HG03159 (cell line): ENCODE data around the gene ARHGEF40.

Experiments used
- ATAC-seq: cut with Tn5 transposase; IDR thresholded peaks from one replicate; pipeline ENCODE4 v1.9.1; 2021; ENCODE audit warnings: mild to moderate bottlenecking, moderate library complexity; ENCODE audit not compliant: unreplicated experiment

Gene ARHGEF40

GRCh38 chr14:21058903-21059302 lies 11.2 kb upstream of the ARHGEF40 start:
- no peak for ATAC-seq

DNA sequence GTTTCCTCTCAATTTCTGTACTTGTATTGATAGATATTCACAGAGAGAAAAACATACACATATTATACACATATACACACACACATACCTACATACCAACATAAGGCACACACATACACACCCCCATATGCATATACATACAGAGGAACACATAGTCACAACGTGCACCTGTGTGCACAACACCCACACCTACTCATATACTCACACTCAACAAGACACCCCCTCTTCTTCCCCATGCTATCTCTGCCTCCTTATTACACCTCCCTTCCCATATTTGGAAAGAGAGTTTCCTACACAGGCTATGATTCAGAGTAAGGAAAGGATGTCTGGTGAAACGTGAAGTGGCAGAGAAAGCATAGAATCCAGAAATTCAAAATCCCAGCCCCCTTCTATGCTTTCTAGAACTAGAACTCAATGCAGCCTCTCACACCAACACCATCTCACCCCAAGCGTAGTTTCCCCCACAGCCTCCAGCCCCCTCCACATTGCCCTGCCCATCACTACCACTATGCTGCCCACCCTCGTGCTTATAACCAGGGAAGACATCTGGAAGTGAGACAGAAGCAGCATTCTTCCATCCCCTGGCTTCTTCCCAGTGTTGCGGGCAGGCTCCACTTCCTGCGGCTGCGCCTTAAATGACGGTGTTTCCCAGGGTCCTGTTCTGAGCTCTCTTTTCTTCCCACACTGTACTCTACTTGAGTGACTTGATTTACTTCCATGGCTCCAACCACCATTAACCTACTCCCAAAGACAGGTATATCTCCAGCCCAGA lies 10.1 kb upstream of the ARHGEF40 start:
- ATAC-seq: no peak

DNA sequence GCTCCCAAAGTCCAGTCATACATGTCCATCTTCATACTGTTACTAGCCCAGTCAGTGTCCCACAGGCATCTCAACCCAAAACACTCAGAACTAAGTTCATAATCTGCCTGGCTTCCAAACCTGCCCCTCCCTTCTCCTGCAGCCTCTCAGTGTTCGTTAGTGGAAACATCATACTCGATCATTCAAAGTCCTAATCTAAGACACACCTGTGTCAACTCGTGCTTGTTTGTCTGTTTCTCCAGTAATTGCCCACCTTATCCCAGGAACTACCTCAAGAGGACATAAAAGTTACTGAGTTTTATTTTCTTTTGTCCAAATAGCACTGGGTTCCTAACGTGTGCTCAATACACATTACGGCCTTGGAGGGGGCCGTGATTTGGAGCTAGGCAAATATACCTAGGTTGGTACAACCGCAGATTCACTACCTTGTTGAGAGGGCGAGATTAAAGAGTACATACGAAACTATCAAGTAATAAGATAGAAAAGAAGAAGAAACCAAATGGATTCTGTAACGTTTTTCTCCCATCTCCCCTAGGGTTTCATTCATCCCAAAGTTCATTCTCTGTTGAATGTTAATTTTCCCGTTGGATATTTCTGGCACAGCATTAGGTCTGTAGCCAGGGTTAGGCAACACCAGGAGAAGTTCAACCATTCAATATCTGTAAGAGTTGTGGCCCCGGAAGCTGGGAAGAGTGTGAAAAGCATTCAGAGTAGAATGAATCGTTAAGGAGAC lies 9.3 kb upstream of the ARHGEF40 start:
- no peak for ATAC-seq

DNA sequence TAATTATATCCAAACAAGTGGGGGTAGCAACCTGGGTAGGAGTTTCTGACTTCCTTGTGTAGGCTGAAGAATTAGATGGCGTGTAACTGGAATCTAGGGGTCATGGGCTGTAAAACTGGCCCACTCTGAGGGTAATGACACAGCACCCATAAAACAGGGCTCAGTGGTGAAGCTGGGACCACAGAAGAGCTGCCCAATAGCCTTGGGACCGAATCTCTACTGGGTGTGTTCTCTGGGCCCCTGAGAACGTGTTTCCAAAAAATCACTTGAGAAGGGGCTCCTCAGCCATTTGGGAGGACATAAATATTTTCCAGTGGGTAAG lies 8.8 kb upstream of the ARHGEF40 start:
- ATAC-seq: no peak

GRCh38 chr14:21063479-21063878 lies 6.6 kb upstream of the ARHGEF40 start:
- ATAC-seq: no peak

- no peak for ATAC-seq
These were observed 3.1 kb upstream of the ARHGEF40 start for GRCh38 chr14:21066882-21067502.

GRCh38 chr14:21068521-21069387 lies 1.4 kb upstream of the ARHGEF40 start:
- no peak for ATAC-seq

- no peak for ATAC-seq
These were observed 569 bp upstream of the ARHGEF40 start for GRCh38 chr14:21069388-21070082.

- ATAC-seq: peak; percentile 29
These were observed 613 bp downstream of the ARHGEF40 start for GRCh38 chr14:21070610-21071224.

- ATAC-seq: peak; percentile 72
These were observed 1.3 kb downstream of the ARHGEF40 start for GRCh38 chr14:21071225-21072030.

DNA sequence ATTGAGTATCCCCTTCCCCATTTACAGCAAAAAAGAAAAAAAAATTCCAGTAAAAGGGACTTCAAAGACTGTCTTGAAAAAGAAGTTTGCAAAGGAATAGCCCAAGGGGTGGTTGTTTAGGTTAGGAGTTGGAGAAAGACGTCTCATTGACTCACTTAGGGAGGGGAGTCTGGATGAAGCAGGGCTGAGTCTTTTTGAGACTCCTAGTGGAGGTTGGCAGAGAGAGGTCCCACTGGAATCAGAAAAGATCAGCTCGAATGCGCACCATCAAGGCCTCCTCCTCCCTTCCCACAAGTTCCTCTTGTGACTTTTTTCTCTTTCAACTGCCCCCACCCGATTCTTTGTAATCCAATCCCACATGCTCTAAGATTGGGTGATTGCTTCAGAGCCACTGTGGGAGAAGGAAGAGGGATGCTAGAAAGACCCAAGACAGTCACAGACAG lies 1.9 kb downstream of the ARHGEF40 start:
- no peak for ATAC-seq

DNA sequence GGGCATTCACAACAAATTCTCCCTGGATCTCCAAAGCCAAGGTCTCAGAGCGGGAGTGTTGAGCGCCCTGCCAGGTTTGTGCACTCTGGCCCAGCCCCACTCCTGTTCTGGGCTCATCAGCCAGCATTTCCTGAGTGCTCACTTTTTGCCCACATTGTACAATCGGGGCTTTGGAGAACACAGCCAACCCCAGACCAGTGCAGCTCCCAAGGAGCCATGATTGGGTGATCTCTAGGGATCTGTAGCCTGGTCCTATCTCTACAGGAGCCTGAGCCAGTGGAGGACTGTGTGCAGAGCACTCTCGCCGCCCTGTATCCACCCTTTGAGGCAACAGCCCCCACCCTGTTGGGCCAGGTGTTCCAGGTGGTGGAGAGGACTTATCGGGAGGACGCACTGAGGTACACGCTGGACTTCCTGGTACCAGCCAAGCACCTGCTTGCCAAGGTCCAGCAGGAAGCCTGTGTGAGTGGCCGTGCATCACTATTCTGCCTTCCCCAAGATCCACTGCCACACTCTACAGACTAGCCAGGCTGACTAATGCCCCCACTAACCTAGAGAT lies 2.8 kb downstream of the ARHGEF40 start:
- ATAC-seq: no peak

DNA sequence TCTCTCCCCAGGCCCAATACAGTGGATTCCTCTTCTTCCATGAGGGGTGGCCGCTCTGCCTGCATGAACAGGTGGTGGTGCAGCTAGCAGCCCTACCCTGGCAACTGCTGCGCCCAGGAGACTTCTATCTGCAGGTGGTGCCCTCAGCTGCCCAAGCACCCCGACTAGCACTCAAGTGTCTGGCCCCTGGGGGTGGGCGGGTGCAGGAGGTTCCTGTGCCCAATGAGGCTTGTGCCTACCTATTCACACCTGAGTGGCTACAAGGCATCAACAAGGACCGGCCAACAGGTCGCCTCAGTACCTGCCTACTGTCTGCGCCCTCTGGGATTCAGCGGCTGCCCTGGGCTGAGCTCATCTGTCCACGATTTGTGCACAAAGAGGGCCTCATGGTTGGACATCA lies 3.8 kb downstream of the ARHGEF40 start:
- ATAC-seq: no peak

- no peak for ATAC-seq
These were observed 4.5 kb downstream of the ARHGEF40 start for GRCh38 chr14:21074398-21075272.

DNA sequence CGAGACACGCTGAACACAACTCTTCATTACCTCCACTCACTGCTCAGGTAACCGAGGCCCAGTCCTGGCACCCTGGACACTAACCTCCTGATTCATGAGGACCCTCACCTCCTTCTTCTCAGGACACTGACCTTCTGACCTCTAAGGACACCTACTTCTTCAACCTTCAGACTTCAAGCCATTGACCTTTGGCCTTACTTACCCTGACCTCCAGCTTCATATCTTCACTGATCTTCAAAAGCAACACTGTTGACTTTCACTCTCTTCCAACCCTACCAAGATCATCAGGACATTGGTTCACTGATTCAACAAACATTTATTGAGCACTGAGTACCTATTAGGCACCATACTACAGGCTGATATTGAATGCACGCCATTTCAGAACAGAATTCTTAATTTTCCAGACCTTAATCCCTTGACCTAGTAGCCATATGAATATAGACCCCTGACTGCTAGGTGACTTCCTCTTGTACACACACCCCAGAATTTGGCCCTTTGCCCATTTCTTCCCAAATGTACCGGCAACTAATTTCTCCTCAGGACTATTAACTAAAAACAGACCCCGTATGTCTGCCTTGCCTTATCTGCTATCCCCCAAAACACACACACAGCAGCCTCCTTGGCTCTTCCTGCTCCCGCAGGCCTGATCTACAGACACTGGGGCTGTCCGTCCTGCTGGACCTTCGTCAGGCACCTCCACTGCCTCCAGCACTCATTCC lies 5.8 kb downstream of the ARHGEF40 start:
- ATAC-seq: no peak

DNA sequence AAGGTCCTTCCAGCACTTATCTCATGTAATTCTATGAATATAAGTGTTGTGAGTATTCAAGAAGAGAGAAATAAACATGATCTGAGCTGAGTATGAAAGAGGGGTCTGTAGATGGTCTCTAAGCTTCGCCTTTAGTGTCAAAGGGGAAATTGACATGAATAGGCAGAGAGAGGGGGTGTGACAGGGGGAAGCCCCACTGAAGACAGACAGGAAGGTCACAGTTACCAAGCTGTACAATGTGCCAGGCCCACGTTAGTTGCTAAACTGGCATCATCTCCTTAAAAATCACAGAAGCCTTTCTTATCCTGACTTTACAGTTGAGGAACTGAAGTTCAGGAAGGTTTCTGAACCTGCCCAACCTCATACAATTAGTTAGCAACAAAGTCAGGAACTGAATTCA lies 7.6 kb downstream of the ARHGEF40 start:
- no peak for ATAC-seq

DNA sequence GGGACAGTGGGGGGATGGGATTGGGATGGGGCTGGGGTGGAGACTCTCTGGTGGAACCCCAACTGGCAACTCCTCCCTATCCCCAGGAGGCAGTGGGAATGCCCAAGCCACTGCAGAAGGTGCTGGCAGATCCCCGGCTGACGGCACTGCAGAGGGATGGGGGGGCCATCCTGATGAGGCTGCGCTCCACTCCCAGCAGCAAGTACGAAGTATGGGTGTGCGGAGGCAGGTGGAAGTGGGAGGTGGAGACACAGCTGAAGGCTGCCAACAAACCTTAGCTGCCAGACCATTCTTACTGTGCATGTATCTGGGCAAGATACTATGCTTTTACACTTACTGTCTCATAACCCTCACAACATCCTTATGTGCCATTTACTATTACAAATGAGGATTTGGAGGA lies 8.2 kb downstream of the ARHGEF40 start:
- no peak for ATAC-seq
